Measurements from ENCODE around the gene SNAPIN.

GRCh38 chr1:153705484-153705883 is 47.0 kb downstream of the SNAPIN start:
- TF ChIP-seq USF2 (CRISPR knock-in tag; IDR thresholded peaks at IDR 0.05) (no peak), CTCF (IDR thresholded peaks at IDR 0.05) (no peak)

All from WTC11 (cell line).